Peyer's patch (tissue), 4 donors: Measurements from ENCODE around the gene GTF2H3.

Source experiments
- POLR2A ChIP-seq, 2 donors: fragments of 450-650 bp; IDR thresholded peaks; one replicate each; pipeline ENCODE4 v1.5.1; 2017; ENCODE audit warnings: antibody characterized with exemption in 2 of 2, mild to moderate bottlenecking in 2 of 2, moderate library complexity in 2 of 2
- TF ChIP-seq, protein P1 (sequence below), 6 experiments: fragments of 450-650 bp in 4 of 6; fragments of 200-600 bp in 2 of 6; sonication (generic) in 1 of 6; IDR thresholded peaks; one replicate each; pipeline ENCODE4 v1.5.1; 2017 to 2019; ENCODE audit warnings: antibody characterized with exemption in 6 of 6, mild to moderate bottlenecking in 3 of 6, moderate library complexity in 1 of 6

DNA sequence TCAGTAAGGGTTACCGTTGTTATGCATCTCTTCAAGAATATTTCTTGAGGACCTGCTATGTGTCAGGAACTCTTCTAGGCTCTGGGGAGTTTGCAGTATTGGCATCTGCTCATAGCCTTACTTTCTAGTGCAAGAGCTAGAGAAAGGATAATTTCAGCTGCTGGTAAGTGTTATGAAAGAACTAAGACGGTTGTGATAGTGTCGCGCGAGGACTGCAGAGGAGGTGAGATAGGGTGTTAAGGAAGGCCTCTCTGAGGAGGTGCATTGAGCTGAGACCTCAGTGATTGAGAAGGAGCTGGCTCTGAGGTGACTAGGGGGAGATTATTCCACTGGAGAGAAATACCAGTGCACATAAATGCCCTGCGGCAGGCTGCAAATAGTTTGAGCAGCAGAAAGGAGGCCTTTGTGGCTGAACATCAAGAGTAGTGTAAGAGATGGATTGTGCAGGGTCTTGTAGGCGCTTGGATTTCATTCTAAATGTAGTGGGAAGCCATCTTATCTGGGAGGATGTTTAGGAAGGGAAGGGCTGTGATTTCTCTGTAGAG is 30.9 kb upstream of the GTF2H3 start:
- TF ChIP-seq, protein P1, sequence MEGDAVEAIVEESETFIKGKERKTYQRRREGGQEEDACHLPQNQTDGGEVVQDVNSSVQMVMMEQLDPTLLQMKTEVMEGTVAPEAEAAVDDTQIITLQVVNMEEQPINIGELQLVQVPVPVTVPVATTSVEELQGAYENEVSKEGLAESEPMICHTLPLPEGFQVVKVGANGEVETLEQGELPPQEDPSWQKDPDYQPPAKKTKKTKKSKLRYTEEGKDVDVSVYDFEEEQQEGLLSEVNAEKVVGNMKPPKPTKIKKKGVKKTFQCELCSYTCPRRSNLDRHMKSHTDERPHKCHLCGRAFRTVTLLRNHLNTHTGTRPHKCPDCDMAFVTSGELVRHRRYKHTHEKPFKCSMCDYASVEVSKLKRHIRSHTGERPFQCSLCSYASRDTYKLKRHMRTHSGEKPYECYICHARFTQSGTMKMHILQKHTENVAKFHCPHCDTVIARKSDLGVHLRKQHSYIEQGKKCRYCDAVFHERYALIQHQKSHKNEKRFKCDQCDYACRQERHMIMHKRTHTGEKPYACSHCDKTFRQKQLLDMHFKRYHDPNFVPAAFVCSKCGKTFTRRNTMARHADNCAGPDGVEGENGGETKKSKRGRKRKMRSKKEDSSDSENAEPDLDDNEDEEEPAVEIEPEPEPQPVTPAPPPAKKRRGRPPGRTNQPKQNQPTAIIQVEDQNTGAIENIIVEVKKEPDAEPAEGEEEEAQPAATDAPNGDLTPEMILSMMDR (IDR thresholded peaks at IDR 0.05): no peak
- no peak for TF ChIP-seq POLR2A (IDR thresholded peaks at IDR 0.05)
